T47D (cell line): ENCODE data around the gene INO80B.

Experiments used
- DNase-seq, 2 experiments: peaks; one replicate each; pipeline versions ENCODE4 v3.0.0 to v3.0.0-alpha.2; 2011 to 2012; ENCODE audit warnings: low read depth in 1 of 2, low spot score in 1 of 2
- JUND ChIP-seq: IDR thresholded peaks from 2 replicates; pipeline ENCODE4 v1.6.1; 2012; ENCODE audit warnings: low read depth
- in situ Hi-C: cut with HindIII; loops from 2 replicates; pipeline ENCODE4 v1.10.0; 2016; ENCODE audit warnings: low sequenced_read_pairs, low pct_unique_long_range_greater_than_20kb

The INO80B gene

DNA sequence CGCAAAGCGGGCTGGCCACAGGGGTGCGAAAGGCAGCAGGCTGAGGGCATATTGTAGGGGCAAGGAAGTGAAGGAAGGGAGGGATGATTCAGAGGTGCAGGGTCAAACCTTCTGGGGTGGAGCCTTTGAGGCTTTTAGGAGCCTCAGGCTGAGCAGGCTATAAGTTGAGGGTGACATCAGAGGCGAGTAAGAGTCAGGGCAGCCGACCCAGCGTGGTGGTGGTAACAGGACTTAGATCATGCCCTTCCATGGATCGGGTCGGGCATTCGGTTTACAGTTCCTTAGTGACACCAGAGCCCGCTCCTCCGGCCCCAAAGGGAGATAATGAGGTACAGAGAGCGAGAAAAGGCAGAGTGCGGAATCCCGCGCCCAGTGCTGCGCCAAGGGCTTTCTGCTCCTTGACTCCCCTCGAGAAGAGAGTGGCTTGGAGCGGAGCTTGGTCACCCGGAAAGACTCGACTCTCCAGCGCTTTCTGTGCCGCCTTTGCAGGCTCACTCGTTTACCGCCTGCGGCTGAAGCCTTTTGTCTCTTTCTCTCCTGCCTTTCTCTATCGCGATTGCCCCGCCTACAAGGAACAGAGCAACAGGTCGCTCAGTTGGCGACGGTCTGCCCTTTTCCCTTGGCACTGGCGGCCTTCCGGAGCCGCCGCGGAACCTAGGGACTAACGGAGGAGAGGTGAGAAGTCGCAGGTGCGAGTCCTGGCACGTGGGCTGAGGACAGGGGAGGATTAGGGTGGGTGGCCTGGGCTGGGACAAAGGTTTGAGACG lies 43.8 kb downstream of the INO80B start:
- DNase-seq = no peak
- in situ Hi-C loops = no loop called here

DNA sequence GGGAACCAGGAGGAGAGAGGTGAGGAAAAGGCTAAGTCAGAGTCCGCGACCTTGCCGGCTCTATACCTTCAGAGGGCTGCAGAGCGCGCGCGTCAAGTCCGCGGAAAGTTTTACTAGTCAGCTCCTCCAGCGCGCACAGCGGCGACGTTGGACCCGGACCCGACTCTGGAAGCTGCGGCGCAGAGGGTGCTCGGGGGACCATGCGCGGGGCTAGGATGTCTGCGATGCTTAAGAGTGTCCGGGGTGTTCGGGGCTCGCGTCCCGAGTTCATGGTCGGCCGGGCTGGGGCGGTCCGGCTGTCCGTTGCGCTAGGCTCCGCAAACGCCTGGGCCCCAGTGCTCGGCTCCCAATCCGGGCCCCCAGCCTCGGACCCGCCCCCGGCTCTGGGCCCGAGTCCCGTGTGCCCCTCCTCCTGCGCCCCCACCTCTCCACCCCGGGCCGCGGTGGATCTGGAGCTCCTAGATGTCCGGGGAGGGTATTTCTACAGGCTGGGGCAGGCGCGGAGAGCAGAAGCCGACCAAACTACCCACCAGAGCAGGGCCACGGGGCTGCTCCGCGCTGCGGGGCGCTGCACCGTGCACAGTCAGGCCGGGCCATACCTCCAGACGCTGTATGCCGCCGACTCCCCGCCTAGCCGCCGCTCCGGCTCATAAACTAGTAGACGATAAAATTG lies 44.5 kb downstream of the INO80B start, which contains the start of gene LBX2:
Gene LBX2, minus strand, starts transcription at position 337 of the 673 bp plus-strand sequence. Its CDS starts 66 bp downstream, at position 271.
- DNase-seq = no peak
- in situ Hi-C loops = no loop called here
- TF ChIP-seq JUND = no peak

More for the DNA sequence above, 43.8 kb downstream of the INO80B start:
- no peak for TF ChIP-seq JUND

DNA sequence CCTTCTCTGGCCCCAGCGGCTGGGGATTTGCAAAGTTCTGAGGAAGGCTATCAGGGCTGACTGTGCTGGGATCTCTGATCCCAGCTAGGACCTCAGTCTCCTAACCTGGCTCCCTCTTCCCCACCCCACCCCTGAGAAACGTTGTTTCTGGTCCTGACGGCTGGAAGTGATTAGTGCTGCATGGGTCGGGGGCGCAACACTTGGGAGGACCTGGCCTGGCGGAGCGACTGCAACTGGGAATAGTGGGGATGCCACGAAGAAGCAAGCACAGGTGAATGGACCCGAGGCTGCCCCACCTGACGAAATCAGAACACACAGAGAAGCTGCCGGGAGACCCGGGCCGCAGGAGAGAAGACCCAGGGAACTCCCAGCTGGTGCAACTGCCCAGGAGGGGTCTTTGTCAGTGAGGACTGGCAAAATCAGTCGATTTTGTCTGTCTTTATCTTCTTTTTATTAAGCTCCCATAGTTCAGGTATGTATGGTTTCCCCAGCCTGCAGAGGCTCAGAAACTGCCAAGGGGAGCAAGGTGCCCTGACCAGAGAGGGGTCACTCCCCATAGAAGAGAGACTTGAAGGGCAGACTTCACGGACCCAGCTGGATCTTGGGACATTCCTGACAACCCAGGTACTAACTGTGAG lies 45.2 kb downstream of the INO80B start:
- TF ChIP-seq JUND = no peak
- in situ Hi-C loops = no loop called here
- DNase-seq = no peak

GRCh38 chr2:74500578-74500946 lies 45.7 kb downstream of the INO80B start:
- in situ Hi-C loops = no loop called here
- no peak for DNase-seq
- no peak for TF ChIP-seq JUND

- no peak for DNase-seq
- in situ Hi-C loops = no loop called here
- no peak for TF ChIP-seq JUND
Measured at GRCh38 chr2:74501335-74502071, 46.6 kb downstream of the INO80B start.

GRCh38 chr2:74502147-74502719 lies 47.3 kb downstream of the INO80B start:
- in situ Hi-C loops = no loop called here
- TF ChIP-seq JUND = no peak
- no peak for DNase-seq

DNA sequence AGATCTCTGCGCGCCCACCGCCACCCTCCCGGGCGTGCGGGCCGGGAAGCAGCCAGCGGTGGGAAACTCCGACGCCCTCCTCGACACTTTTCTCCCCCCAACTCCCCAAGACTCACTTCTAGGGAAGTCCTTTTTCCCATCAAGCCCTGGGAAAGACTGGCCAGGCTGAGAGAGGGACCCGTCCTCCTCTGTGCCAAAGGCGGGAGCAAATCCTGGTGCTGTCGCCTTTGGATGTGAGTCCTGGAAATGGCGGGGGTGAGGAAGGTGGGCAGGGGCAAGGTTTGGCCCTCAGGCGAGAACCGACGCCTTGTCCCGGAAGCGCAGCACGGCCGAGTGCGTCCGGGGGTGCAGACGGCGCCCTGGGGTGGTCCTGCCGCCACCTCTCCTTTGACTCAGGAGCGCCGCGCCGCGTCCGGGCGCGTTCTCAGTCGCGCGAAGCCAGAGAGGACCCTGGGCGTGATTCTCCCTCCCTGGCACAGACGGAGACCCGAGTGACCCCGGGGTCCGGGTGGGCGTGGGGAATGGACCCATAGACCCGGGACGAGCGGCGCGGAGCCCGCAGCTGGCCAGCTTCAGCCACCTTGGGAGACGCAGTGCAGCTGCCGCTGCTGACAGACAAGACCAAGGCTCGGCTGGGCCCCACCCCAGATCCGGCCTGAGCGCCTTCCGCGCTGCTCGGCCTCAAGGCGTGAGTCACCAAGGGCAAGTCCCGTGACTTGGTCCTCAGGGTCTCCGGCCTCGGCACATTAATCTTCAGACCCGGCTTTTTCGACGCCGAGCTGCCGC lies 48.0 kb downstream of the INO80B start:
- no peak for TF ChIP-seq JUND
- DNase-seq = no peak
- in situ Hi-C loops = no loop called here

DNA sequence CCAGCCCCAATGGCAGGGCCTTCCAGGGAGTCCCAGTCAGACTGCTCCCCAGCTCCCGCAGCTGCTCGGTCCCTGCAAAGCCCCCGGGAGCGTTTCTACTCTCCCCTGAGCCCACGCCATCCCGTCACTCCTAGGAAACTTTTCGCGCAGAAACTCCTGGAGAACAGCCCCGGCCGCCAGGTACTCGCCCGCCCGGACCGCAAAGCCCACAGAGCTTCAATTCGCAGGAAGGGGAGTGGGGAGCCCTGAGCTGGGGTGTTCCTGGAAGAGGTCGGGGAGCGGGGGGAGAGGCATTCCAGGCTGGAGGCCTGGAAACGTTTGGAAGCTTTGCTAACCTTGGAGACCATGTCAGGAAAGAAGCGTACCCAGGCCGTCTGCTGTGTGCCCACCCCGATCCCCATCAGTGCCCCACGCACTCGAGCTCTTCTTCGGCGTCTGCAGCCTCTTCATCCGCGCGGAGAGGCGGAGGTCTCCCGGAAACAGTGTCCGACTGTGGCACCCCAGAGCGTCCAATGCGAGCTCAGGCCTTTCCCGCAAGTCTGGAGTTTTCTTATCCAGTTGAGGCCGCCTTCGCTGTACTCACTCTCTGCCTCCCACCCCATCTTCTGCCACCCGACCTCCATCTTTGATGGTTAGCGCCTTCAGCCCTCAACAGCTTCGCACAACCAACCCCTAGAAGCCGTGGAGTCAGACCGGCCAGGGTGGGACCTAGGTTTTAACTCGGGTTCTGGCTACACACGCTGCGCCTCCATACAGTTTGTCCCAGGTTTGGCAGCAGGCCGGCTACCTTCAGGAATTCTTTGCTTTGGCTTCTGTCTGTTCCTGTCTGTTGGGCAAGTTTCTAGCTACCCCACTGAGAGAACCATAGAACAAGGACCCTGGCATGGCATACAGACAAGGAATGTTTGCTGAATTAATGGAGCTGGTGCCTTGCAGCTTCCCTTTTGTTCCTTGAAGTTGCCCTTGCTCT lies 48.9 kb downstream of the INO80B start:
- in situ Hi-C loops = no loop called here
- no peak for DNase-seq
- TF ChIP-seq JUND = no peak

GRCh38 chr2:74504591-74504990 lies 49.7 kb downstream of the INO80B start:
- in situ Hi-C loops = no loop called here
- DNase-seq = no peak
- no peak for TF ChIP-seq JUND

DNA sequence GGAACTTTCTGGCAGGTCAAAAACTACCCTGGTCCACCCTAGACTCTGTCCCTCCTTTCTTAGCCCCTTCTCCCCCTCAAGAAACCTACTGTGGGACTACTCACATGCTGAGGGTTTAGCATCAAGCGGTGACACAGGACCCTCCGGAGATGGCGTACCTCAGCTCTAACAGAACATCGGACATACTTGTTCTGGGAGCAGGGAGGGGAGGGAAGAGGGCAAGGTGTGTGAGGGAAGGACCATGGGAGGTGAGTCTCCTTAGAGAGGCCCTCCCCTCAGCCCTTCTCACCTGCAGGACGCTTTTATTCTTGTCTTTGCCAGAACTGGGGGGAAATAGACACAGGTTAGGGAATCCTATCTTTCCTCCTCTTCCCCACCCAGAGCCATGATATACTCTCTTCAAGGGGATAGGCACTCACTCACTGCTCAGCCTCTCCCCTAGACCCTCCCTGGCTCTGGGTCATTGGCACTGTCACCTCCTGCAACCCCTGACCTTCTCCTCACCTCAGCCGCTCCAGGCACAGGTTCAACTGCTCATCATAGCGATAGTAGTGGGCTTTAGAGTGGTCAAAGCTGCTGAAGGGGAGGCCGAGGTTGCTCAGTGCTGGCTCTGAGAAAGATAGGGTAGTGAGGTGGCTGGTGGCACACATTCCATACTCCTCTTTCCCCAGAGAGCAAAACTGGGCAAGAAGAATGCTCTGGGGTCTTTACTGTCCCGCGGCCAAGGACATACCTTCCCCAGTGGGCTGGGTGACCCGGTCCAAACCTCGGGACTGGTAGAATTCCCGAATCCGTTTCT lies 50.8 kb downstream of the INO80B start:
- in situ Hi-C loops = no loop called here
- DNase-seq = no peak

More for the DNA sequence above, 50.8 kb downstream of the INO80B start:
- TF ChIP-seq JUND = no peak
